ENCODE measurements around the gene BLM.

BLM gene

DNA sequence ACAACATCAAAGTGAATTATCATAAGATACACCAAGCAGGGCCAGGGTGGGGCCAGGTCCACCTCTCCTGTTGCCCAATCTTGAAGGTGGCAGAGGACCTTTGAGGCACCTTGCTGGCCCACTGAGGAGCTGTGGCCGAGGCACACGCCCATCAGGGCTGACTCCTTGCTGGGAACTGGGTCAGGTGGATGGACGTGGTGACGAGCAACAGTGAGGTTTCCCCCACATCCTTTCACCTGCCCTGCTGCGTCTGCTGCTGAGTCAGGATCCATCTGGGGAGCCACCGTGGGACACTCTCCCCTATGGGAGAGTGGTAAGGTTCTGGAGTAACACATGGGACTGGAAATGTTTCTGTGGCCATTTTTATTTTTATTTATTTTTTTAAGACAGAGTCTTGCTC is 134.0 kb downstream of the BLM start:
- DNase-seq (ENCODE audit: low read depth in 2 of 2), result no peak

DNA sequence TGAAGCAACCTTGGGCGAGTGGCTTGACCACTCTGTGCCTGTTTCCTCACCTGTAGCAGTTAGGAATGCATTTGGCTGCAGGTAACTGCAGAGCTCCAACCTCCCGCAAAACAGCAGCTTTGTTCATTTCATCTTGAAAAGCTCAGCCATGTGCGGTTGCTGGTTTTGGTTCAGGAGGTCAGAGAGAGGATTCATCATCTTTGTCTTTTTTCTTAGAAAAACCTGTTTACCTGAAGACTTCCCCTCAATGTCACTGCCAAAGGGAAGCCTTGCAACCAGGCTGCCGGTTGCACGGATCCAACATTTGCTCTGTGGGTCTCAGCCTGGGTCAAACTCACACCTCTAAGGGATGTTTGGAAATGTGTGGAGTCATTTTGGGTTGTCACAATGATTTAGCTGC is 134.8 kb downstream of the BLM start:
- DNase-seq (ENCODE audit: low read depth in 2 of 2), result no peak

GRCh38 chr15:90855139-90855538 is 138.0 kb downstream of the BLM start:
- no peak for DNase-seq (ENCODE audit: low read depth in 2 of 2)

DNA sequence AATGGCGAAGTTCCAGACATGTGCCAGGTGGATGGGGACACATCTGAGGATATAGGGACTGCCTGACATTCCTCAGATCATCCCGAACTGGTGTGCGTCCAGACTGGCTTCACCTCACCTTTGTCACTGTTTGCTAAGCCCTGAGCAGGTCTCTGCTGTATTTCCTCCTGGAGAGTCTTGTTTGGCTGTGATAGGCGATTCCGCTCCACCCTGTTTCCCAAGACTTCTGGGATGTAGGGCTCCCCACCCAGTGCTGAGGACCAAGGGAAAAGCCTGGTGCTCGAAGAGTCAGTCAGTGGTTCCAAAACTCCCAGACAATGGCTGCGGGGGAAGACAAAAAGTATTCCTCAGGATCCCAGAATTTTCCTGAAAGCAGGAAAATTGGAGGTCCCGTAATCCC is 140.2 kb downstream of the BLM start:
- DNase-seq (ENCODE audit: low read depth in 2 of 2), result no peak

- DNase-seq (ENCODE audit: low read depth in 2 of 2), result no peak
These were observed 140.8 kb downstream of the BLM start for GRCh38 chr15:90857883-90858443.

- no peak for DNase-seq (ENCODE audit: low read depth in 2 of 2)
These were observed 142.3 kb downstream of the BLM start for GRCh38 chr15:90859234-90860131.

DNA sequence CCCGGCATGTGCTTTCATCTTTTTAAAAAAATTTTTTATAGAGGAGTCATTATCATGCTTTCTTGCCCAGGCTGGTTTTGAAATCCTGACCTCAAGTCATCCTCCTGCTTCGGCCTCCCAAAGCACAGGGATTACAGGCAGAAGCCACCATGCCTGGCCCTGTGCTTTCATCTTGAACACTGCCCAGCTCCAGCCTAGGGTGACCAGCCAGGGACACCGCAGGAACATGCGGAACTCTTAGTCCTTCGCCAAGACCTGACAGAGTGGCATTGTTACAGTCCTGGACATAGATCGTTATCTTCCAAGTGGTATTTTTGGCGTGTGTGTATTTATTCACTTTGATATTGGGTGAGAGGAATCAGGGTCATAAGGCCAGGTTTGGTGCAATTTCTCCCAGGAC is 143.3 kb downstream of the BLM start:
- DNase-seq (ENCODE audit: low read depth in 2 of 2), result no peak

DNA sequence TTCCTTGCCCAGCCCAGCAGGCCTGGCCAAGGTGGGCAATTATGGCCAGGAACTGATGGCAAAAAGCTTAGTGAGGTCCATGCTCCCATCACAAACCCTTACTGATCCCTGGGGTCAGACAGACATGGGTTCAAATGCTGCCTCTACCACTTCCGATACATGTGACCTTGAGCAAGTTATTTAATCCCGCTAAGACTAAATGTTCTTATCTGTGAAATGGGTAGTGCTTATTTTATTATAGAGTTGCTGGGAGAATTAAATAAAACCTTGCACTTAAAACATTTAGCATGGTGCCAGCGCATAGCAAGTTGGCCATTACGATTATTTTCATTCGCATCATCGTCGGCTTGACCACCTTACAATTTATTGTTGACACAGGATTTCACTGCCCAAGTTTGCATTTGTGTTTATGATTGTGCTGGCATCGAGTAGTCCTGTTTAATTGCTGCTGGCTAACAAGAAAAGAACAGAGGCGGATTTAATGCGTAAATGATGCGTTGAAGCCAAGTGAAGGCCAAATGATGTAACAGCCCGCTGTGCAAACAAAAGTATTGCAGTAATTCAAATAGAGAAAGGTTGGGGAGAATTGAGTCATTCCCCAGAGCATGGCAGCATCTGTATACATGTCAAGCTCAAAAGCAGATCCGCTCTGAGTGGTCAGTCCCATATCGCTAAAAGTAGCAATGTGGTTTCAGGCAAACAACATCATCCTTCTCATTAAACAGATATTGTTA is 144.0 kb downstream of the BLM start:
- no peak for DNase-seq (ENCODE audit: low read depth in 2 of 2)

DNA sequence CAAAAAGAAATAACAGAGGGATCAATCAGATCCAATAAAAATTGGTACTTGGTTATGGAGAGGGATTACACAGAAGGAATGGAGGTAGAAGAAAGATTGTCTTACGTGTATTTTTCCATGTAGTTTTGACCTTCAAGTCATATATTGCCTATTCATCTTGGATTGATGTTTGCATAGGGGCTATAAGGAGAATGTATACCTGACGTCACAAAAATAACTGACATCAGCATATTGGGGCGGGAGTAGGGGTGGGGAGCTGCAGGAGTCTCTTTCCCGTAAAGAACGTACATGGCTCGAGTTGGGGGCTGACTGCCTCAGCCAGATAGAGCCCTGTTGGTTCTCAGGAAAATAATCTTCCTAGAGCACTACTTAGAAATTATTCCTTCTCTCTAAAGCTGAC is 145.3 kb downstream of the BLM start:
- DNase-seq (ENCODE audit: low read depth in 2 of 2), result no peak

- DNase-seq (ENCODE audit: low read depth in 2 of 2), result no peak
These were observed 146.0 kb downstream of the BLM start for GRCh38 chr15:90862964-90863778.

GRCh38 chr15:90863987-90864386 is 146.8 kb downstream of the BLM start:
- no peak for DNase-seq (ENCODE audit: low read depth in 2 of 2)

GRCh38 chr15:90864507-90864906 is 147.4 kb downstream of the BLM start:
- DNase-seq (ENCODE audit: low read depth in 2 of 2), result no peak

DNA sequence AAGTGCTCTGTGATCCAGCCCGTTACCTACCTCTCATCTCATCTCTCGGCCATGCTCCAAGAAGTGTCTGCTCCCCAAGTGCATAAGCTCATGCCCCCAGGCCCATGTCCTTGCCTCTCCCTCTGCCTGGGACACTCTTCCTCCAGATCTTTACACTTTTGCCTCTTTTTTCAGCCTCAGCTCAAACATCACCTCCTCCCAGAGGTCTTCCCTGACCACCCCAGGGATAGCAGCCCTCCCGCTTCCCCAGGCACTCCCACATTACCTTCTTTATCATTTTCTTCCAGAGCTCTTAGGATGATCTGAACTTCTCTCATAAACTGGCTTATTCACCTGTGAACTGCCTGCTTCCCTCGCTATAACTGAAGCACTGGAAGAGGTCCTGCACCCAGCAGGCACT is 148.6 kb downstream of the BLM start:
- no peak for DNase-seq (ENCODE audit: low read depth in 2 of 2)
